HG03439 (cell line): ENCODE results near the gene SLC47A1.

Experiments
- ATAC-seq: cut with Tn5 transposase; IDR thresholded peaks from one replicate; pipeline ENCODE4 v1.9.1; 2021; ENCODE audit warnings: mild to moderate bottlenecking, moderate library complexity; ENCODE audit not compliant: unreplicated experiment

SLC47A1 gene

GRCh38 chr17:19590912-19591551, 57.4 kb downstream of the SLC47A1 start:
- ATAC-seq: no peak

- ATAC-seq: no peak
Measured at GRCh38 chr17:19592316-19592715, 58.7 kb downstream of the SLC47A1 start.

- no peak for ATAC-seq
Measured at GRCh38 chr17:19596869-19597268, 63.2 kb downstream of the SLC47A1 start.

GRCh38 chr17:19610311-19610710, 76.7 kb downstream of the SLC47A1 start:
- no peak for ATAC-seq

- no peak for ATAC-seq
Measured at GRCh38 chr17:19610879-19611278, 77.2 kb downstream of the SLC47A1 start.

GRCh38 chr17:19613979-19614378, 80.3 kb downstream of the SLC47A1 start:
- ATAC-seq: no peak

GRCh38 chr17:19614900-19615299, 81.2 kb downstream of the SLC47A1 start:
- no peak for ATAC-seq

GRCh38 chr17:19618015-19618414, 84.4 kb downstream of the SLC47A1 start:
- no peak for ATAC-seq

GRCh38 chr17:19619705-19620325, 86.2 kb downstream of the SLC47A1 start:
- no peak for ATAC-seq

GRCh38 chr17:19621697-19622096, 88.0 kb downstream of the SLC47A1 start:
- ATAC-seq: no peak

- no peak for ATAC-seq
Measured at GRCh38 chr17:19626079-19626478, 92.4 kb downstream of the SLC47A1 start.
